Neural progenitor cell (in vitro differentiated cells): ENCODE measurements around the gene ENOSF1.

ENCODE experiments used
- EZH2 ChIP-seq: fragments of 200-600 bp; sonication (generic); IDR thresholded peaks from 2 replicates; pipeline ENCODE4 v1.6.1; 2017; ENCODE audit warnings: antibody characterized with exemption, mild to moderate bottlenecking, moderate library complexity
- TF ChIP-seq, protein P1 (sequence below): fragments of 200-600 bp; sonication (generic); IDR thresholded peaks from 2 replicates; pipeline ENCODE4 v1.5.1; 2017; ENCODE audit warnings: antibody characterized with exemption, mild to moderate bottlenecking

DNA sequence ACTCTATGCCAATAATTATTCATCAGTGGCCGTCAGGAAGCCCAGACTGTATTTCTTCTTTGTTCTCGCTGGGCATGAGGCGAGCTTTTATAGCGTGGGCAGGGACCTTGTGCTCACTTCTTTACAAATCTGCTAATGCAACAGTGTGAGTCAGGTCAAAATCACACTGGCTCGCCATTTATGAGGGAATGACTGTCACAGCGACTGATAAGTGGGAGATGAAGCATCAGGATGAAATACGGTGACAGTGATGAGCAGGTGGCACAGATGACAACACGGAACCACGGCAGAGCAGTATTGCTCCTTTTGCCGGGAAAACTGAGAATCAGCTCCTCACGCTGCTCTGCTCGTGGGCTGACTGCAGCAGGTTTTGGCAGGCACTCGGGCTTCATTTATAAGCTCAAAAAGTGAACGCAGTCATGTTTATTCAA is 34.5 kb downstream of the ENOSF1 start:
- TF ChIP-seq, protein P1, sequence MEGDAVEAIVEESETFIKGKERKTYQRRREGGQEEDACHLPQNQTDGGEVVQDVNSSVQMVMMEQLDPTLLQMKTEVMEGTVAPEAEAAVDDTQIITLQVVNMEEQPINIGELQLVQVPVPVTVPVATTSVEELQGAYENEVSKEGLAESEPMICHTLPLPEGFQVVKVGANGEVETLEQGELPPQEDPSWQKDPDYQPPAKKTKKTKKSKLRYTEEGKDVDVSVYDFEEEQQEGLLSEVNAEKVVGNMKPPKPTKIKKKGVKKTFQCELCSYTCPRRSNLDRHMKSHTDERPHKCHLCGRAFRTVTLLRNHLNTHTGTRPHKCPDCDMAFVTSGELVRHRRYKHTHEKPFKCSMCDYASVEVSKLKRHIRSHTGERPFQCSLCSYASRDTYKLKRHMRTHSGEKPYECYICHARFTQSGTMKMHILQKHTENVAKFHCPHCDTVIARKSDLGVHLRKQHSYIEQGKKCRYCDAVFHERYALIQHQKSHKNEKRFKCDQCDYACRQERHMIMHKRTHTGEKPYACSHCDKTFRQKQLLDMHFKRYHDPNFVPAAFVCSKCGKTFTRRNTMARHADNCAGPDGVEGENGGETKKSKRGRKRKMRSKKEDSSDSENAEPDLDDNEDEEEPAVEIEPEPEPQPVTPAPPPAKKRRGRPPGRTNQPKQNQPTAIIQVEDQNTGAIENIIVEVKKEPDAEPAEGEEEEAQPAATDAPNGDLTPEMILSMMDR, result no peak
- no peak for TF ChIP-seq EZH2
